HepG2 (cell line): Measurements from ENCODE around the gene KAT14. TPM values are rescaled to one million over a fixed set of nuclear protein-coding genes. Genes with fewer than 3 reads are reported as not detected.

Experiments used
- ATAC-seq: fragments of 200-7000 bp; cut with Tn5 transposase; 3 replicates; pipeline ENCODE4 v1.9.1; 2020; ENCODE audit warnings: mild to moderate bottlenecking, moderate library complexity
- BruUV-seq: library from RNA; stranded (reverse); fragments of 400-500 nt; replicated peaks from 2 replicates; lab custom pipeline; 2021; lab: Mats Ljungman, UMichigan
- CTCF ChIA-PET: fragments of 300-600 bp; formaldehyde crosslinking; extraction: SDS; loops from one replicate; lab custom pipeline; 2021; ENCODE audit warnings: low total read pairs, inconsistent platforms, low intra/inter-chr PET ratio; lab: Yijun Ruan, JAX
- POLR2A ChIA-PET: fragments of 350-600 bp; sonication (Branson Sonifier 250); formaldehyde crosslinking; loops from one replicate; lab custom pipeline; 2020; ENCODE audit warnings: antibody characterized with exemption, inconsistent platforms; lab: Yijun Ruan, JAX
- DNase-seq: peaks from one replicate; pipeline ENCODE4 v3.0.0-alpha.2; 2015; ENCODE audit warnings: low spot score
- FAIRE-seq: peaks from 3 replicates; lab custom pipeline; 2011; peaks lifted over from hg19 to GRCh38; lab: Jason Lieb, UNC
- H2AFZ ChIP-seq: one replicate; pipeline ENCODE4 v1.6.1; 2011; ENCODE audit warnings: low read length, inconsistent platforms
- H3K27ac ChIP-seq: fragments of 300-600 bp; 3 replicates; pipeline ENCODE4 v1.8.0; 2011; ENCODE audit warnings: mixed run types, mild to moderate bottlenecking, mixed read lengths, low read length, inconsistent platforms; ENCODE audit not compliant: insufficient read depth; ENCODE audit errors: extremely low read length
- H3K27me3 ChIP-seq, 2 experiments: fragments of 200-600 bp in 1 of 2; 2 replicates in 1 of 2; 3 replicates in 1 of 2; pipeline versions ENCODE4 v1.6.0 to v1.8.0; 2011; ENCODE audit warnings: low read length in 2 of 2, mild to moderate bottlenecking in 2 of 2, moderate library complexity in 2 of 2, inconsistent platforms in 1 of 2; ENCODE audit not compliant: insufficient read depth in 2 of 2, control insufficient read depth in 1 of 2
- H3K36me3 ChIP-seq, 2 experiments: fragments of 200-600 bp in 1 of 2; replicated peaks in 1 of 2; 2 replicates in 1 of 2; 3 replicates in 1 of 2; pipeline versions ENCODE4 v1.5.1 to v1.8.0; 2011; ENCODE audit warnings: low read length in 2 of 2, inconsistent platforms in 1 of 2; ENCODE audit not compliant: insufficient read depth in 2 of 2, control insufficient read depth in 1 of 2
- H3K4me1 ChIP-seq: 2 replicates; pipeline ENCODE4 v1.5.1; 2012; ENCODE audit warnings: low read length, inconsistent platforms; ENCODE audit not compliant: insufficient read depth
- H3K4me2 ChIP-seq: 2 replicates; pipeline ENCODE4 v1.6.0; 2011; ENCODE audit warnings: low read depth, low read length, inconsistent platforms
- H3K4me3 ChIP-seq, 3 experiments: fragments of 200-600 bp in 1 of 3; sonication (generic), shearing (Covaris generic) in 1 of 3; replicated peaks in 1 of 3; 2 replicates each; pipeline ENCODE4 v1.5.1; 2011 to 2016; ENCODE audit warnings: low read length in 3 of 3, inconsistent platforms in 2 of 3, low read depth in 2 of 3, mild to moderate bottlenecking in 2 of 3, control low read depth in 1 of 3, mixed read lengths in 1 of 3; ENCODE audit not compliant: insufficient read depth in 1 of 3
- H3K79me2 ChIP-seq: one replicate; pipeline ENCODE4 v1.6.1; 2011; ENCODE audit warnings: low read length, inconsistent platforms; ENCODE audit not compliant: insufficient read depth
- H3K9ac ChIP-seq: 2 replicates; pipeline ENCODE4 v1.6.0; 2011; ENCODE audit warnings: mild to moderate bottlenecking, low read depth, low read length, inconsistent platforms; ENCODE audit not compliant: insufficient read depth
- H3K9me3 ChIP-seq: 2 replicates; pipeline ENCODE4 v1.5.1; 2012; ENCODE audit warnings: mild to moderate bottlenecking, low read length
- H4K20me1 ChIP-seq: 2 replicates; pipeline ENCODE4 v1.6.0; 2011; ENCODE audit warnings: inconsistent platforms, mild to moderate bottlenecking, low read length, moderate library complexity; ENCODE audit not compliant: insufficient read depth
- ATF3 ChIP-seq: sonication (generic); formaldehyde crosslinking; IDR thresholded peaks from 2 replicates; pipeline ENCODE4 v1.4.0; 2020; ENCODE audit warnings: missing genetic modification reagents
- BCL6 ChIP-seq: IDR thresholded peaks from 2 replicates; pipeline ENCODE4 v1.6.1; 2016; ENCODE audit warnings: missing genetic modification reagents, missing compliant biosample characterization
- CERS6 ChIP-seq: sonication (generic); formaldehyde crosslinking; IDR thresholded peaks from 2 replicates; pipeline ENCODE4 v1.5.0; 2020; ENCODE audit warnings: missing genetic modification reagents
- CSRNP2 ChIP-seq: sonication (generic); formaldehyde crosslinking; conservative IDR thresholded peaks from 2 replicates; pipeline ENCODE4 v1.8.0; 2022; ENCODE audit warnings: low read depth, missing genetic modification reagents
- DMTF1 ChIP-seq: sonication (generic); formaldehyde crosslinking; IDR thresholded peaks from 2 replicates; pipeline ENCODE4 v1.4.0; 2020; ENCODE audit warnings: mild to moderate bottlenecking, missing genetic modification reagents
- GZF1 ChIP-seq: sonication (generic); formaldehyde crosslinking; IDR thresholded peaks from 2 replicates; pipeline ENCODE4 v1.5.1; 2020; ENCODE audit warnings: mild to moderate bottlenecking, missing genetic modification reagents
- HDAC1 ChIP-seq: sonication (generic); formaldehyde crosslinking; IDR thresholded peaks from 2 replicates; pipeline ENCODE4 v1.5.1; 2020; ENCODE audit warnings: mild to moderate bottlenecking, missing genetic modification reagents
- JDP2 ChIP-seq: sonication (generic); formaldehyde crosslinking; IDR thresholded peaks from 2 replicates; pipeline ENCODE4 v1.8.1; 2022; ENCODE audit warnings: missing genetic modification reagents, borderline replicate concordance
- JUNB ChIP-seq: sonication (generic); formaldehyde crosslinking; IDR thresholded peaks from 2 replicates; pipeline ENCODE4 v1.8.0; 2022; ENCODE audit warnings: missing genetic modification reagents, mild to moderate bottlenecking, borderline replicate concordance
- MXI1 ChIP-seq: IDR thresholded peaks from 3 replicates; pipeline ENCODE4 v1.6.1; 2012; ENCODE audit warnings: low read depth, low read length, inconsistent platforms, borderline replicate concordance
- NR2F1 ChIP-seq, 2 experiments: fragments of 450-650 bp in 1 of 2; formaldehyde crosslinking in 1 of 2; IDR thresholded peaks; 2 replicates each; pipeline versions ENCODE4 v1.5.0 to v1.6.1; 2016 to 2020; ENCODE audit warnings: mild to moderate bottlenecking in 1 of 2, missing compliant biosample characterization in 1 of 2, missing genetic modification reagents in 1 of 2, moderate library complexity in 1 of 2
- POLR2AphosphoS2 ChIP-seq: IDR thresholded peaks from 2 replicates; pipeline ENCODE4 v1.6.1; 2011; ENCODE audit warnings: low read depth, low read length, improper control_type of control experiment
- PPARG ChIP-seq: conservative IDR thresholded peaks from 2 replicates; pipeline ENCODE4 v1.6.1; 2016; ENCODE audit warnings: missing biosample characterization, missing genetic modification reagents
- SMC3 ChIP-seq: IDR thresholded peaks from 2 replicates; pipeline ENCODE4 v1.6.1; 2011; ENCODE audit warnings: low read length, improper control_type of control experiment
- SOX5 ChIP-seq: IDR thresholded peaks from 2 replicates; pipeline ENCODE4 v1.6.1; 2016; ENCODE audit warnings: borderline replicate concordance
- ZNF10 ChIP-seq: sonication (generic); formaldehyde crosslinking; IDR thresholded peaks from 2 replicates; pipeline ENCODE4 v1.4.0; 2020; ENCODE audit warnings: mild to moderate bottlenecking, low read depth, missing genetic modification reagents, borderline replicate concordance
- ZNF136 ChIP-seq: sonication (generic); formaldehyde crosslinking; IDR thresholded peaks from 2 replicates; pipeline ENCODE4 v1.8.1; 2022; ENCODE audit warnings: low read depth, mild to moderate bottlenecking, moderate library complexity, missing genetic modification reagents
- ZNF639 ChIP-seq: conservative IDR thresholded peaks from 2 replicates; pipeline ENCODE4 v1.6.1; 2018; ENCODE audit warnings: missing genetic modification reagents
- WGBS: methylation state at CpG from one replicate; pipeline ENCODE4 v1.1.6; 2017; ENCODE audit warnings: low lambda C conversion rate; 5-methylcytosine and 5-hydroxymethylcytosine counted together
- in situ Hi-C: cut with HindIII; loops from 2 replicates; pipeline ENCODE4 v1.10.0; 2017; ENCODE audit warnings: low pct_unique_long_range_greater_than_20kb; ENCODE audit not compliant: extremely low pct_ligation_motif_present
- intact Hi-C: fragments of 100-400 bp; cut with micrococcal nuclease; formaldehyde crosslinking; loops from one replicate; pipeline ENCODE4 v1.10.0; 2022; ENCODE audit not compliant: unreplicated experiment
- polyA plus RNA-seq, 8 experiments: library from polyadenylated mRNA; depleted of rRNA in 3 of 8; stranded (reverse) in 7 of 8; unstranded in 1 of 8; fragments of >200 nt; fragmentation: Illumina TruSeq in 4 of 8; extraction: Trizol in 4 of 8; gene quantifications; 2 replicates each; pipeline versions ENCODE4 v1.2.1 to v1.2.3, GENCODE V29; 2011 to 2016; ENCODE audit warnings: low read depth in 4 of 8, missing spikeins in 1 of 8, mixed read lengths in 1 of 8; ENCODE audit not compliant: insufficient read depth in 1 of 8
- total RNA-seq, 5 experiments: library from RNA; depleted of rRNA; stranded (reverse); fragments of >200 nt; fragmentation: Illumina TruSeq; extraction: Trizol; gene quantifications; 2 replicates each; pipeline ENCODE4 v1.2.3, GENCODE V29; 2016; ENCODE audit warnings: low read depth in 1 of 5

KAT14 gene
- total and polyA plus RNA-seq, 2 of the 13 experiments (the other 11 are each of a cell fraction or from before 2014, with no cell fraction given): 5.1 to 15.1 TPM

- TF ChIP-seq ZNF136 (CRISPR knock-in tag): no peak
Observed at GRCh38 chr20:18156045-18156444, 18.4 kb downstream of the KAT14 start (continued).

- no peak overlapping the region for H3K27ac ChIP-seq
- no peak overlapping the region for H3K9ac ChIP-seq
- ChIA-PET POLR2A (interaction anchor here (1.2 kb wide), 1 partner anchor 650 kb away, joined by 3 read pairs; no protein-coding TSS in a partner anchor), CTCF (no interaction called here)
- H4K20me1 ChIP-seq: no peaks in the 10 kb centered on the region
- H3K9me3 ChIP-seq: no peaks in the 10 kb centered on the region
- peaks cover 3 to 14% of the 10 kb centered on the region in 2 experiments; a peak in 4 of 5 replicates for H3K36me3 ChIP-seq
- in situ Hi-C loops (no loop called here), intact Hi-C loops (no loop called here)
- H3K4me3 ChIP-seq: no peak overlapping the region
- no peaks in the 10 kb centered on the region for H3K4me1 ChIP-seq
- no peak overlapping the region for H3K4me2 ChIP-seq
- no peak overlapping the region for H2AFZ ChIP-seq
- BruUV-seq: no TSS peak
- FAIRE-seq (no peak), DNase-seq (no peak), ATAC-seq (no peak)
- no peaks in the 10 kb centered on the region for H3K79me2 ChIP-seq
- H3K27me3 ChIP-seq: no peaks in the 10 kb centered on the region
- WGBS: 94% methylated on average over 2 of the region's 2 CpGs
- TF ChIP-seq CSRNP2 (no peak), ATF3 (no peak), BCL6 (CRISPR knock-in tag) (no peak), DMTF1 (CRISPR knock-in tag) (no peak), JDP2 (CRISPR knock-in tag) (no peak), PPARG (CRISPR knock-in tag) (no peak), ZNF639 (CRISPR knock-in tag) (no peak), HDAC1 (no peak), SMC3 (no peak), ZNF10 (no peak), GZF1 (no peak), NR2F1 (CRISPR knock-in tag; IDR thresholded peaks at IDR 0.05) (no peak), SOX5 (CRISPR knock-in tag) (no peak), JUNB (CRISPR knock-in tag) (no peak), MXI1 (no peak), CERS6 (CRISPR knock-in tag) (no peak), POLR2AphosphoS2 (no peak)
Observed at GRCh38 chr20:18164356-18164755, 26.7 kb downstream of the KAT14 start.
